D721Med (cell line): Measurements from ENCODE around the gene COL26A1.
"Not testable (repeated sequence)": the region's sequence is repeated elsewhere in the genome, so short reads cannot be mapped to it uniquely, and the experiment has no call there.

Source experiments
- DNase-seq: peaks from one replicate; pipeline ENCODE4 v3.0.0; 2011; ENCODE audit warnings: low spot score; ENCODE audit not compliant: insufficient read length
- FAIRE-seq: peaks from 2 replicates; lab custom pipeline; 2011; peaks lifted over from hg19 to GRCh38; lab: Jason Lieb, UNC
- CTCF ChIP-seq: IDR thresholded peaks from 2 replicates; pipeline ENCODE4 v1.5.1; 2012; ENCODE audit warnings: mild to moderate bottlenecking, control low read depth; ENCODE audit not compliant: insufficient read depth; ENCODE audit errors: missing control alignments

The COL26A1 gene

GRCh38 chr7:101486433-101487104 is 123.9 kb downstream of the COL26A1 start:
- no peak for TF ChIP-seq CTCF
- DNase-seq: no peak
- FAIRE-seq: no peak

- FAIRE-seq (no peak), DNase-seq (no peak)
- TF ChIP-seq CTCF: no peak
Measured at GRCh38 chr7:101487105-101487458, 124.4 kb downstream of the COL26A1 start.

- no peak for FAIRE-seq
- no peak for DNase-seq
- no peak for TF ChIP-seq CTCF
Measured at GRCh38 chr7:101487753-101488152, 125.1 kb downstream of the COL26A1 start.

- FAIRE-seq: no peak
- no peak for DNase-seq
Measured at GRCh38 chr7:101488826-101489572, 126.3 kb downstream of the COL26A1 start.

GRCh38 chr7:101490439-101490838 is 127.8 kb downstream of the COL26A1 start:
- not testable (repeated sequence) for DNase-seq, FAIRE-seq

More at GRCh38 chr7:101488826-101489572, 126.3 kb downstream of the COL26A1 start:
- no peak for TF ChIP-seq CTCF

- DNase-seq, FAIRE-seq: not testable (repeated sequence)
Measured at GRCh38 chr7:101491442-101491841, 128.8 kb downstream of the COL26A1 start.

- TF ChIP-seq CTCF: no peak
- DNase-seq (peak; percentile 3), FAIRE-seq (no peak)
Measured at GRCh38 chr7:101494602-101495329, 132.1 kb downstream of the COL26A1 start.

GRCh38 chr7:101496017-101496416 is 133.3 kb downstream of the COL26A1 start:
- DNase-seq (peak; percentile 6), FAIRE-seq (no peak)
- no peak for TF ChIP-seq CTCF
